A673 (cell line): ENCODE results near the gene PIGV.

Source experiments
- EZH2 ChIP-seq: fragments of 200-600 bp; sonication (generic); IDR thresholded peaks from 2 replicates; pipeline ENCODE4 v1.6.1; 2017; ENCODE audit warnings: borderline replicate concordance, low read depth, mild to moderate bottlenecking, mixed read lengths, antibody characterized with exemption, low read length; ENCODE audit not compliant: poor library complexity, severe bottlenecking
- TF ChIP-seq, protein P1 (sequence below): fragments of 300-800, 200-600 bp; sonication (generic); conservative IDR thresholded peaks from 2 replicates; pipeline ENCODE4 v1.5.1; 2017; ENCODE audit warnings: low read depth, mild to moderate bottlenecking, antibody characterized with exemption, low read length, moderate library complexity, mixed read lengths

DNA sequence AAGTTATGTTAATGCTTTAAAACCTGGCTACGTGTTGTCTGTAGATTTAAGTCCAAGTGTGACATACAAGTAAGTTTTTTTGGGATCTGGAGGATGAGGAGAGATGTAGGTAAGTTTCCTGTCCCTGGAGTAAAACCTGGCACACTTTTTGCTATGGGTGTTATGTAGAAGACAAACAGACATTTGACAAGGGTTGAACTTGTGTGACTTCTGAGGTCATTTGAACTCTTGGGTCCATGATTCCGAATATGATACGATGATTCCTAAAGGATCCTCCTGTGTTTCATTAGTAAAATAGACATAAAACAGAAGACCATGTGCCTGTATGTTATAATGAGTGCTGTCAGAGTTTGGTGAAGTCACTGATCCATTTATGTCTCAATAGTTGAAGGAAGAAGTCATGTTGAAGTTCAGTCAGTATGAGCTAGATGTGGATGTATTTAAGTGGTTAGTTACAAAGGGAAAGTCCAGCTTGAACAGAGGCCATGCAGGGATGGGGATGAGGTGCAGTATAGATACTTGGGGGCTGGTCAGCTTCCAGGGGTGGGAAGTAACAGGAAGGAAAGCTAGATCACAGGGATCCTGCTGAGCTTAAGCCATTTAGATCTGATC is 47.6 kb upstream of the PIGV start:
- TF ChIP-seq, protein P1, sequence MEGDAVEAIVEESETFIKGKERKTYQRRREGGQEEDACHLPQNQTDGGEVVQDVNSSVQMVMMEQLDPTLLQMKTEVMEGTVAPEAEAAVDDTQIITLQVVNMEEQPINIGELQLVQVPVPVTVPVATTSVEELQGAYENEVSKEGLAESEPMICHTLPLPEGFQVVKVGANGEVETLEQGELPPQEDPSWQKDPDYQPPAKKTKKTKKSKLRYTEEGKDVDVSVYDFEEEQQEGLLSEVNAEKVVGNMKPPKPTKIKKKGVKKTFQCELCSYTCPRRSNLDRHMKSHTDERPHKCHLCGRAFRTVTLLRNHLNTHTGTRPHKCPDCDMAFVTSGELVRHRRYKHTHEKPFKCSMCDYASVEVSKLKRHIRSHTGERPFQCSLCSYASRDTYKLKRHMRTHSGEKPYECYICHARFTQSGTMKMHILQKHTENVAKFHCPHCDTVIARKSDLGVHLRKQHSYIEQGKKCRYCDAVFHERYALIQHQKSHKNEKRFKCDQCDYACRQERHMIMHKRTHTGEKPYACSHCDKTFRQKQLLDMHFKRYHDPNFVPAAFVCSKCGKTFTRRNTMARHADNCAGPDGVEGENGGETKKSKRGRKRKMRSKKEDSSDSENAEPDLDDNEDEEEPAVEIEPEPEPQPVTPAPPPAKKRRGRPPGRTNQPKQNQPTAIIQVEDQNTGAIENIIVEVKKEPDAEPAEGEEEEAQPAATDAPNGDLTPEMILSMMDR = no peak
- TF ChIP-seq EZH2 = no peak
